Measurements from ENCODE around the gene LHPP.
A peak's percentile ranks its signal among the peaks of the same experiment; 100 is the strongest.

The LHPP gene

GRCh38 chr10:124588736-124589490, 127.3 kb downstream of the LHPP start (continued):
- TF ChIP-seq SP3 (tag by site-specific recombination; IDR thresholded peaks at IDR 0.05): no peak
- 0 out of 2 replicates have a peak, but pooled peaks have one; percentile 16 for TF ChIP-seq PATZ1 (tag by site-specific recombination; IDR thresholded peaks at IDR 0.05)
- TF ChIP-seq, protein P1, sequence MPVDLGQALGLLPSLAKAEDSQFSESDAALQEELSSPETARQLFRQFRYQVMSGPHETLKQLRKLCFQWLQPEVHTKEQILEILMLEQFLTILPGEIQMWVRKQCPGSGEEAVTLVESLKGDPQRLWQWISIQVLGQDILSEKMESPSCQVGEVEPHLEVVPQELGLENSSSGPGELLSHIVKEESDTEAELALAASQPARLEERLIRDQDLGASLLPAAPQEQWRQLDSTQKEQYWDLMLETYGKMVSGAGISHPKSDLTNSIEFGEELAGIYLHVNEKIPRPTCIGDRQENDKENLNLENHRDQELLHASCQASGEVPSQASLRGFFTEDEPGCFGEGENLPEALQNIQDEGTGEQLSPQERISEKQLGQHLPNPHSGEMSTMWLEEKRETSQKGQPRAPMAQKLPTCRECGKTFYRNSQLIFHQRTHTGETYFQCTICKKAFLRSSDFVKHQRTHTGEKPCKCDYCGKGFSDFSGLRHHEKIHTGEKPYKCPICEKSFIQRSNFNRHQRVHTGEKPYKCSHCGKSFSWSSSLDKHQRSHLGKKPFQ (tag by site-specific recombination; IDR thresholded peaks at IDR 0.05): no peak
- no peak for TF ChIP-seq ZNF843 (tag by site-specific recombination; IDR thresholded peaks at IDR 0.05)
- TF ChIP-seq ZFP69B (tag by site-specific recombination; IDR thresholded peaks at IDR 0.05): no peak
- TF ChIP-seq ZNF548 (tag by site-specific recombination; IDR thresholded peaks at IDR 0.05): no peak
- no peak for TF ChIP-seq ZNF473 (tag by site-specific recombination; IDR thresholded peaks at IDR 0.05)
- TF ChIP-seq YY2 (tag by site-specific recombination; IDR thresholded peaks at IDR 0.05): no peak
- no peak for TF ChIP-seq ZSCAN16 (tag by site-specific recombination; IDR thresholded peaks at IDR 0.05)
- no peak for TF ChIP-seq ZNF558 (tag by site-specific recombination; IDR thresholded peaks at IDR 0.05)
- TF ChIP-seq OVOL3 (tag by site-specific recombination; IDR thresholded peaks at IDR 0.05): no peak
- TF ChIP-seq, protein P2, sequence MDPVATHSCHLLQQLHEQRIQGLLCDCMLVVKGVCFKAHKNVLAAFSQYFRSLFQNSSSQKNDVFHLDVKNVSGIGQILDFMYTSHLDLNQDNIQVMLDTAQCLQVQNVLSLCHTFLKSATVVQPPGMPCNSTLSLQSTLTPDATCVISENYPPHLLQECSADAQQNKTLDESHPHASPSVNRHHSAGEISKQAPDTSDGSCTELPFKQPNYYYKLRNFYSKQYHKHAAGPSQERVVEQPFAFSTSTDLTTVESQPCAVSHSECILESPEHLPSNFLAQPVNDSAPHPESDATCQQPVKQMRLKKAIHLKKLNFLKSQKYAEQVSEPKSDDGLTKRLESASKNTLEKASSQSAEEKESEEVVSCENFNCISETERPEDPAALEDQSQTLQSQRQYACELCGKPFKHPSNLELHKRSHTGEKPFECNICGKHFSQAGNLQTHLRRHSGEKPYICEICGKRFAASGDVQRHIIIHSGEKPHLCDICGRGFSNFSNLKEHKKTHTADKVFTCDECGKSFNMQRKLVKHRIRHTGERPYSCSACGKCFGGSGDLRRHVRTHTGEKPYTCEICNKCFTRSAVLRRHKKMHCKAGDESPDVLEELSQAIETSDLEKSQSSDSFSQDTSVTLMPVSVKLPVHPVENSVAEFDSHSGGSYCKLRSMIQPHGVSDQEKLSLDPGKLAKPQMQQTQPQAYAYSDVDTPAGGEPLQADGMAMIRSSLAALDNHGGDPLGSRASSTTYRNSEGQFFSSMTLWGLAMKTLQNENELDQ (tag by site-specific recombination; IDR thresholded peaks at IDR 0.05; ENCODE audit: low read depth): no peak
- no peak for TF ChIP-seq KLF16 (tag by site-specific recombination; IDR thresholded peaks at IDR 0.05)
- no peak for TF ChIP-seq ZFP37 (tag by site-specific recombination; IDR thresholded peaks at IDR 0.05)
- TF ChIP-seq ZNF621 (tag by site-specific recombination; IDR thresholded peaks at IDR 0.05): no peak
- TF ChIP-seq SP2 (tag by site-specific recombination; IDR thresholded peaks at IDR 0.05): peak; percentile 34
- no peak for TF ChIP-seq ZEB2 (tag by site-specific recombination; IDR thresholded peaks at IDR 0.05)
- no peak for TF ChIP-seq ZNF529 (tag by site-specific recombination; IDR thresholded peaks at IDR 0.05; ENCODE audit: insufficient replicate concordance)
- peak; percentile 52; the same call in 1 of the 2 replicates for TF ChIP-seq GLIS2 (tag by site-specific recombination; IDR thresholded peaks at IDR 0.05)
- TF ChIP-seq MEIS1 (CRISPR knock-in tag; IDR thresholded peaks at IDR 0.05; ENCODE audit: borderline replicate concordance): no peak
- no peak for TF ChIP-seq ZNF354C (tag by site-specific recombination; IDR thresholded peaks at IDR 0.05; ENCODE audit: borderline replicate concordance, low read depth)
- TF ChIP-seq ZNF530 (tag by site-specific recombination; IDR thresholded peaks at IDR 0.05; ENCODE audit: low read depth): no peak
- no peak for TF ChIP-seq ZXDB (tag by site-specific recombination; IDR thresholded peaks at IDR 0.05)
- TF ChIP-seq ZBTB21 (tag by site-specific recombination; IDR thresholded peaks at IDR 0.05): no peak
- TF ChIP-seq GLI4 (tag by site-specific recombination; IDR thresholded peaks at IDR 0.05): no peak
- TF ChIP-seq ZNF366 (tag by site-specific recombination; conservative IDR thresholded peaks at IDR 0.05): no peak
- no peak for TF ChIP-seq ZNF140 (tag by site-specific recombination; IDR thresholded peaks at IDR 0.05)
- no peak for TF ChIP-seq ZNF175 (tag by site-specific recombination; IDR thresholded peaks at IDR 0.05)
- no peak for TF ChIP-seq TCF7L2 (IDR thresholded peaks at IDR 0.05; ENCODE audit: borderline replicate concordance, low read depth, low read length)
- TF ChIP-seq, protein P3, sequence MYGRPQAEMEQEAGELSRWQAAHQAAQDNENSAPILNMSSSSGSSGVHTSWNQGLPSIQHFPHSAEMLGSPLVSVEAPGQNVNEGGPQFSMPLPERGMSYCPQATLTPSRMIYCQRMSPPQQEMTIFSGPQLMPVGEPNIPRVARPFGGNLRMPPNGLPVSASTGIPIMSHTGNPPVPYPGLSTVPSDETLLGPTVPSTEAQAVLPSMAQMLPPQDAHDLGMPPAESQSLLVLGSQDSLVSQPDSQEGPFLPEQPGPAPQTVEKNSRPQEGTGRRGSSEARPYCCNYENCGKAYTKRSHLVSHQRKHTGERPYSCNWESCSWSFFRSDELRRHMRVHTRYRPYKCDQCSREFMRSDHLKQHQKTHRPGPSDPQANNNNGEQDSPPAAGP (tag by site-specific recombination; IDR thresholded peaks at IDR 0.05): peak; percentile 92
- TF ChIP-seq ZNF311 (tag by site-specific recombination; IDR thresholded peaks at IDR 0.05; ENCODE audit: borderline replicate concordance): no peak
- TF ChIP-seq, protein P4, sequence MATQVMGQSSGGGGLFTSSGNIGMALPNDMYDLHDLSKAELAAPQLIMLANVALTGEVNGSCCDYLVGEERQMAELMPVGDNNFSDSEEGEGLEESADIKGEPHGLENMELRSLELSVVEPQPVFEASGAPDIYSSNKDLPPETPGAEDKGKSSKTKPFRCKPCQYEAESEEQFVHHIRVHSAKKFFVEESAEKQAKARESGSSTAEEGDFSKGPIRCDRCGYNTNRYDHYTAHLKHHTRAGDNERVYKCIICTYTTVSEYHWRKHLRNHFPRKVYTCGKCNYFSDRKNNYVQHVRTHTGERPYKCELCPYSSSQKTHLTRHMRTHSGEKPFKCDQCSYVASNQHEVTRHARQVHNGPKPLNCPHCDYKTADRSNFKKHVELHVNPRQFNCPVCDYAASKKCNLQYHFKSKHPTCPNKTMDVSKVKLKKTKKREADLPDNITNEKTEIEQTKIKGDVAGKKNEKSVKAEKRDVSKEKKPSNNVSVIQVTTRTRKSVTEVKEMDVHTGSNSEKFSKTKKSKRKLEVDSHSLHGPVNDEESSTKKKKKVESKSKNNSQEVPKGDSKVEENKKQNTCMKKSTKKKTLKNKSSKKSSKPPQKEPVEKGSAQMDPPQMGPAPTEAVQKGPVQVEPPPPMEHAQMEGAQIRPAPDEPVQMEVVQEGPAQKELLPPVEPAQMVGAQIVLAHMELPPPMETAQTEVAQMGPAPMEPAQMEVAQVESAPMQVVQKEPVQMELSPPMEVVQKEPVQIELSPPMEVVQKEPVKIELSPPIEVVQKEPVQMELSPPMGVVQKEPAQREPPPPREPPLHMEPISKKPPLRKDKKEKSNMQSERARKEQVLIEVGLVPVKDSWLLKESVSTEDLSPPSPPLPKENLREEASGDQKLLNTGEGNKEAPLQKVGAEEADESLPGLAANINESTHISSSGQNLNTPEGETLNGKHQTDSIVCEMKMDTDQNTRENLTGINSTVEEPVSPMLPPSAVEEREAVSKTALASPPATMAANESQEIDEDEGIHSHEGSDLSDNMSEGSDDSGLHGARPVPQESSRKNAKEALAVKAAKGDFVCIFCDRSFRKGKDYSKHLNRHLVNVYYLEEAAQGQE (tag by site-specific recombination; IDR thresholded peaks at IDR 0.05): no peak
